HG03175 (cell line): ENCODE results near the gene RAD23A.
A peak's percentile ranks its signal among the peaks of the same experiment; 100 is the strongest.

Experiments used
- ATAC-seq: cut with Tn5 transposase; IDR thresholded peaks from one replicate; pipeline ENCODE4 v1.9.1; 2021; ENCODE audit warnings: mild to moderate bottlenecking, moderate library complexity; ENCODE audit not compliant: unreplicated experiment

Gene RAD23A

GRCh38 chr19:12984143-12984627, 38.5 kb downstream of the RAD23A start:
- no peak for ATAC-seq

DNA sequence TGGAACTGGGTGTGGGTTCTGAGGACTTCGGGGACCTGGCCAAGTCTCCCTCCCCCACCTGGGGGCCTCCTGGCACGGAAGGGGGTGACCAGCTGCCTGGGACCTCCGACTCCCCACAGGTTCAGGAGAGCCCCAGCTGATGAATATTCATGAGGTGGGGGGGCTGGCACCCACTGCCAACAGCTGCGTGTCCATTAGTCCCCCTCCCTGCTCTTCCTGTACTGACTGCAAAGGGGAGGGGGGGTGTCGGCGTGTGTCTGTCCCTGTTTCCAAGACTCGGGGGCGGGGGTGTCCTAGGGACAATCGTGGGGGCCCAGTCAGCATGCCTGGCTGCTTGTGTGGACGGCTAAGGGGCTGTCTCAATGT, 39.0 kb downstream of the RAD23A start:
- ATAC-seq, result no peak

DNA sequence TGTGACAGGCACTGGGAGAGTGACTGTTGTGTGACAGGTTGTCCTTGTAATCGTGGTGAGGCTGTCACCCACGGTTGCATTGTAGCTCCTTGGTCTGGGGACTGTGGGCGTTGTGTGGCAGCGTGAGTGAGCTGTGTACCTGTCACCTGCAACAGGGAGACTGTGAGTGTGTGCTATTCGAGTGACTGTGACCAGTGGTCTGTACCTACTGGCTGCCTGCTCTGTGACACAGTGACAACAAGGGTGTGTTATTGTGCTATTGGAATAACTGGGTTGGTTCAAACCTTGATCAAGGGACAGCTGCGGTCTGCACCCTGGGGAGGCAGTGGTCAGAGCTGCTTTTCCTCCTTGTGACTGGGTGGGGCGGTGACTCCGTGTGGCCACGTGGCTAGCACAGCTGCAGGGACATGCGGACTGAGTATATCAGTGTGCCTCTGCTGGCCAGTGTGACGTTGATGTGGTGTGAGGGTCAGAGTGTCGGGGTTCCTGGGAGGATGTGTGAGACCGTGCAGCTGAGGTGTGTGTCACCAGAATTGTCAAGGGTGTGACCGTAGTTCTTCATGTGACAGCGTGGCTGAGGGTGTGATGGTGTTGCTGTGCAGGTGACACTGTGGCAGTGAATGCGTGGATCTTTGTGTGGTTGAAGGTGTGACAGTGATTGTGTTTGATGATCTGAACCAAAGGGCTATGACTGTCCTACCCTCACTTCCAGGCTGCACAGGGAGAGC, 39.6 kb downstream of the RAD23A start:
- ATAC-seq, result peak; percentile 57

DNA sequence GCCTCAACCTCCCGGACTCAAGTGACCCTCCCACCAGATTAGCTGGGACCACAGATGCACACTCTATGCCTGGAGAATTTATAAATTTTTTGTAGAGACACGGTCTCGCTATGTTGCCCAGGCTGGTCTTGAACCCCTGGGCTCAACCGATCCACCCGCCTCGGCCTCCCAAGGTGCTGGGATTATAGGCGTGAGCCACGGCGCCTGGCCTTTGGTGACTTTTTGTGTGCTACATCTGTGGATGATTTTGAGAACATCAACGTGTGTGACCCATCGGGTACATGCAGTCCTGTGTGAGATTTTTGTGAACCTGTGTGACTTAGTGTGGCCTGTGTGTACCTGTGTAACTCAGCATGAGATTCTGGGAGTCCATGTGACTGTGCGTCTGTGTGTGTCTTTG, 41.1 kb downstream of the RAD23A start:
- no peak for ATAC-seq

DNA sequence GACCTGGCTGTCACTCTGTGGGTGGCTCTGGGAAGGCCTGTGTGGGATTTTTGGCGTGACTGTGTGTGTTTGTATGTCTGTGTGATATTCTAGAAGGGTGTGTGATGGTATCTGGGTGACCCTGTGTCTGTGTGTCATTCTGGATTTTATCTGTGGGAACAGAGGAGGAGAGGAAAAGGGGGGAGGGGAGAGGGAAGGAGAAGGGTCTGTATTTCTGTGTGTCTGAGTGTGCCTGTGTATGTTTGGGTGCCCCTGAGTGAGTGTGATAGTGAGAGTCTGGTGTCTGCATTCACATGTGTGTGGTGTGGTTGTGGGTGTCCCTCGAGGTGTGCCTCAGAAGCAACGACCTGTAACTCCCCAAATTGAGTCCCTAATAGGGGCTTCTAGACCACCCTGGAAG, 41.5 kb downstream of the RAD23A start:
- ATAC-seq, result no peak

DNA sequence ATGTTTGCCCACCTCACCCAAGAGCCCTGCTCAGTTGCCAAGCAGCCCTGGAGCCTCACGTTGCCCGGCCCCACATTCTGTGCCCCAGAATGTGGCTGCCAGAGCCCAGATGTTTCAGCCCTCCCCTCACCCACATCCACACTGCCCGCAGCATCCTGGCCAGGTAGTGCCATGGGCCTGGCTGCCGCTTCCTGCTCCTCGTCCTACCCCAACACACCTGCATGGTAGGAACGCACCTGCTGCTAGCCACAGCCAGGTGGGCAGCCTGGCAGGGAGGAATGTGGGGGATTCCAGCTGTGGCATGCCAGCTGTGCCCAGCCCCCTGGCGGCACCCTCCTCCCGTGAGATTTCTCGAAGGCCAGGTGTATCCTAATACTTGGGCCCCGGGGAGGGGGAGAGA, 42.1 kb downstream of the RAD23A start:
- ATAC-seq, result no peak

- ATAC-seq, result no peak
Measured at GRCh38 chr19:12990431-12990830, 44.8 kb downstream of the RAD23A start.

DNA sequence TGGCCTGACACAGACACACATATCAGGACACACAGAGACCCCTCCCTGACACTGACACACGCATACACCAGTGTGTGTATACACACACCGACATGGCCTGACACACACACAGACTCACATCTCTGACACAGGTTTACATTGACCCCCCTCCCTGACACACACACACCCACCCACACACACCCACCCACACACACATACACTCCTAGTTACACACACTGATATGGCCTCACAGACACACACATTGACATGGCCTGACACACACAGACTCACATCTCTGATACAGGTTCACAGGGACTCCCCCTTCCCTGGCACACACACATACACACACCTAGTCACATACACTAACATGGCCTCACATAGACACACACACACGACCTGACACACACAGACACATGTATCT, 45.2 kb downstream of the RAD23A start:
- no peak for ATAC-seq

GRCh38 chr19:12991296-12991695, 45.6 kb downstream of the RAD23A start:
- no peak for ATAC-seq

DNA sequence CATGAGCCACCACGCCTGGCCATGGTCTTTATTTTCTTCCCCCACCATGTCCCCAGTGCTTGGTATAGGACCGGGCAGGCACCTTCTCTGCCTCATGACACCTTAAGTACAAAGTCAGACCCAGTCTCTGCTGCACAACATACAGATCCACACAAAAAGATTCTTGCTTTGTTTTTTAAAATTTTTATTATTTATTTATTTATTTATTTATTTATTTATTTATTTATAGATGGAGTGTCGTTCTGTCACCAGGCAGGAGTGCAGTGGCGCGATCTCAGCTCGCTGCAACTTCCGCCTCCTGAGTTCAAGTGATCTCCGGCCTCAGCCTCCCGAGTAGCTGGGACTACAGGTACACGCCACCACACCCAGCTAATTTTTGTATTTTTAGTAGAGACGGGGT, 47.1 kb downstream of the RAD23A start:
- ATAC-seq, result no peak

- no peak for ATAC-seq
Measured at GRCh38 chr19:12993562-12993961, 47.9 kb downstream of the RAD23A start.

- no peak for ATAC-seq
Measured at GRCh38 chr19:12994701-12995595, 49.3 kb downstream of the RAD23A start, which contains the start of gene NFIX. NFIX (plus strand) TSS chr19:12995475; CDS start chr19:12995838, 363 bp downstream.

DNA sequence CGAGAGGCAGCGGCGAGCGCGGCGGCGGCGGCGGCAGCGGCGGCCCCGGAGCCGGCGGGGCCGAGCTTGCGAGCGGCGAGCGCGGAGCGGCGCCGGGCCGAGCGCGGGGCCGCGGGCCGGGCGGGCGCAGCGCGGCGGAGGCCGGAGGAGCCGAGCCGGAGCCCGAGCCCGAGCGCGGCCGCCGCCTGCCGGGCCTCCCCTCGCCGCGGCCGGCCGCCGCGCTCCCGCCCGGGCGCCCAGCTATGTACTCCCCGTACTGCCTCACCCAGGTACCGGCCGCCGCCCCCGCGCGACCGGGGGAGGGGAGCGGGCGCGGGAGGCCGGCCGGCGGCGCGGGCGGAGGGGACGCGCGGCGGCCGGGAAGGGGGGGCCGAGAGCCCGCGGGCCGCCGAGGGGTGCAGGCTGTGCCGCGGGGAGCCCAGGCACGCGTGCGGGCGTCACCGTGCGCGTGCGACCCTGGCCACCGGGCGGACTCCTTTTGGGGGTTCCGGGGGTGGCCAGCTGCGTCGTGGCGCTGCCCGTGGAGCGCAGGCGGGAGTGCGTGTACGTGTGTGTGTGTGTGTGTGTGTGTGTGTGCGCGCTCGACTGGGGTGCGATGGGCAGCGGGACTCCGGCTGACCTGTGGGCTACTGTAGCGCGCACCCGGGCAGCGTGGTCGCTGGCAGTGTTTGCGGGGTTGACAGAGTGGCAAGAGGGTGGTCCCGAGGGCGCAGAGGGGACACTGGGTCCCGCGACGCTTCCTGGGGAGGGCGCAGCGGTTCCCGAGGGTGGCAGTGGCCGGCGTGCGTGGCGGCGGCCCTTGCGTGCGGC, 50.1 kb downstream of the RAD23A start:
- ATAC-seq, result no peak

DNA sequence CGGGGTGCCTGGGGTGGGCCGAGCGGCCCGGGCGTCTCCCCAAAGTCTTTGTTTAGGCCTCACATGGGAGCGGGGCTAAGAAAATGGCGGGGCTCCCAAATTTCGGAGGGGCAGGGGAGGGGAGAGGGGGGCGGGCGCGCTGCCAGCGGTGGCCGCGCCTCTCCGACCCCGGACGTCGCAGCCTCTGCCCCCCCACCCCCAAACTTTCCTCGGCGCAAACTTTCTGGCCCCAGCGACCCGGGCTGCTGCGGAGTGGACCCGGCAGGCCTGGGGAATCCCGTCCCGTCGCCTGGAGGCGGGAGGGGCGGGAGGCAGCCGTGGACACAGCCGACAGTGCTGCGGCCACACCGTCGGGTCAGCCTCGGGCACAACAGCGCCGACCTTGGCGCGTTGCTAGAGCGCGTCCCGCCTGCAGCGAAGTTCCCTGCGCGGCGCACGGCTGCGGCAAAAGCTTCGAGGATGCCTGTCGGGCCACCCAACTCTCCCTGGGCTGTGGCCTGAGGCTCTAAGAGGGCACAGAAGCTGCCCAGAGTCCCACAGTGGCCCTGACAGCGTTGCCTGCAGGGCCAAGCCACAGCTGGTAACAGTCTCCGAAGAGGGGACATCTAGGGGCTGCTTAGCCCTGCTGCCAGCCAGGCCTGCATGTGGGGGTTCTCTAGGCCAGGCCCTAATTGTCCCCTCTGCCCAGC, 50.9 kb downstream of the RAD23A start:
- ATAC-seq, result no peak

DNA sequence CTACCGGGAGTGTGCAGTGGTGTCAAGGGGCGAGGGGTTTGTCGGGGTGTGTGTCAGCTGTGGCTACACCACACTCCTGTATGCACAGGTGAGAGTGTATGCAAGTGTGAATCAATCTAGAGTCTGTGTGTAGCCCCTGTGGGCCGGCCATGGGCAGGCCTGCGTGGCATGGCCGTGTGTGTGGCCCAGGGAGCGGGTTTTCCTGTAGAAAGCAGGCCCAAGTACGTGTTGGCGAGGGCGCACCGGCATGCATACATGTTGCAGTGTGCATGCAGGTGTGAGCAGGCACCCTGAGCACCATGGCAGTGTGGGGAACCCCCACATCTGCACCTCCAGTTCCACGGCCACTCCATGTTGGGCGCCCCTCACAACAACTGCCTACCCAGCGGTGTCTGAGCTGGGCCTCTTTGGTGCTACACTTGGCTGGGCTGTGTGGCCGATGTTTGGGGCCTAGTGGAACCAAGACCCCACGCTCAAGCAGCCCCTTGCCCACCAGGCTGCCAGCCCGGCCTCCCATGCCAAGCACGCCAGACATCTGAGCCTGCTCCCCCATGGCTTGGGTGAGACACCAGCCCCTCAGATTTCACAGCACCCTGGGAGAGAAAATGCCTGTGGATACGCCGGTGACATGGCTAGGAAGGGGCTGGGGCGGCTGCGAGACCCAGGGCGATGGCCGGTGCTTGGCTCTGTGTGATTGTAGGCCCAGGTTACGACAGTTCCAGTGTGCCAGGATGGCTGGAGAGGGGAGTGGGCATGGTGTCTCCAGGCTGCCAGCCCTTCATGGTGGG, 51.7 kb downstream of the RAD23A start:
- ATAC-seq, result no peak

DNA sequence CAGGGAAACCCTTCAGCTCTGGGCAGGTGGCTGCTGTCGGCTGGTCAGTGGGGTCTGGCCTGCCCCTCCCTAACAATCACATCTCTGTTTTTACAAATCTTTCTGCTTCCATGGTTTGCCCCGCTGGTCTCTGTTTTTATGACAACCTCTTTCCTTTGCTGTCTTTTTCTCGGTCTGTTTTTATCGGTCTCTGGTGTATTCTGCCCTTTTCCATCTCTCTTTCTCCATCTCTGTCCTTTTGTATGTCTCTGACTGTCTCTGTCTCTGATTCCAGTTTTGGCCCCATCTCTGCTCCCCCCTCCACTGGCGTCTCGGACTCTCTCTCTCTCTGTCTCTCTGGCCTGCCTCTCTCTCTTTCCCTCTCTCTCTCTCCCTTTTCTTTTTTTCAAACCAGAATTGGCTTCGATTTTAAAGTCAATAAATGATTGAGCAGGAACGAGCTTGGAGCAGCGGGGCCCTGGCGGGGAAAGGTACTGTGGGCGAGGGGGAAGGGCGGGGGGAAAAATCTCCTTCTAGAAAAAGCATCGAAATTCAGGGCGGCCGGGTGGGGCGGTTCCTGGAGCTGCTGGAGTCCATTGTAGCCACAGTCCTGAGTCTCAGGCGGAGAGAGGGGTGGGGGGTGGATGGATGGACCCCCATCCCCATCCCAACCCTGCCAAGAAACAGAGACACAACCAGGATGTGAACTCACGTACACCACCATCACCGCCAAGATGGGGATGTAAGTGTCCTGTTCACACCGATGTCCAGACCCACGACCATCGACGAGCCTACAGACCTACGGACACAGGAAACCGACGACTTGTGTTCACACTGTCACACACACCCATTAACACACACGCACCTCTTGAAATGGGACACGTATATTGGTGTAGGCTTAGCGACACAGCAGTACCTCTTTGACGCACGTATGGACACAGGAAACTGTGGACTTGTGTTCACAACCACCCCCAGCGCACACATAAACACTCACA, 52.6 kb downstream of the RAD23A start:
- ATAC-seq, result no peak

DNA sequence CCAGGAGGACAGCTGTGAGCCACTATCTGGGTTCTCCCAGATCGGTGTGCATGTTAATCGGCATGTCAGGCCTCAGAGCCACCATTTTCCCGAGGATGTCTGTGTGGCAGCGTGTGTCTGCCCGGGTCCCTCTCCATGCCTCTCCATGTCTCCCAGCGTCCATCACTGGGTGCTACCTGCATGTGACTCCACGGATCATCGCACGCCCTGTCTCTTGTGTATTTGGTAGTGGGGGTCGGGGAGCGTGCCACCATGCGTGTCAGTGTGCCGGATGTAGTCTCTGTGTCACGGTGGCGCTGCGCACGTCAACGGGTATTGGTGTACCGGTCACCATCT, 55.5 kb downstream of the RAD23A start:
- ATAC-seq, result no peak

DNA sequence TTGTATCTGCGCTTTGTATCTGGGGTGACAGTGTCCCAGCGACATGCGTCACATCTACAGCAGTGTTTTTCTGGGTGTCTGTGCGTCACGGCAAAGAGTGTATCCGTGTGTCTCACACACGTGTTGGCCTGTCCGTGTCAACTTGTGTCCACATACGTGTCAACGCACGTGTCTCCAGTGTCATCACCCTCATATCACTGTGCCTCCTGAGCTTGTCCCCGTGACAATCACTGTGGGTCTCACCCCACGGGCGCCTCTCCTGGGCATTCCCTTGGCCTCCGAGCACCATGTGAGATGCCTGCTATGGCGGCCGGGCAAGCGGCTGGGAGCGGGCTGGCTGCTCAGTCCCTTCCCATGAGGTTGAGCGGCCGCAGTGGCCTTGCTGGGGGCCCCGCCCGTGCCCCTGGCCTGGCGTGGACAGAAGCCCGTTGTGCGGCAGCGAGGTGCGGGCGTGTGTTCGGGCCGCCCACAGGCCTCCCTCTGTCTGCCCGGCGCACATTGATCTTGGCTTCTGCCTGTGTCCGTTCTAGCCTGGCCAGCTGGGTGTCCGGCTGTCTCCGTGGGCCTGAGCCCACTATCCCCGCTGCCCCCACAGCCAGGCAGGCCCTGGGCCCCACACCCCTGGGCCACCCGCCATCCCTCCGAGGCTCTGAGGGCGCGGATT, 56.0 kb downstream of the RAD23A start:
- ATAC-seq, result no peak
